ENCODE data around the gene LARP4.
"Not testable (repeated sequence)": the region's sequence is repeated elsewhere in the genome, so short reads cannot be mapped to it uniquely, and the experiment has no call there.

LARP4 gene

GRCh38 chr12:50498119-50498518 lies 97.4 kb downstream of the LARP4 start:
- not testable (repeated sequence) for DNase-seq

GRCh38 chr12:50504798-50505674 lies 104.4 kb downstream of the LARP4 start, which contains the start of gene DIP2B:
Gene DIP2B (plus strand): TSS chr12:50504985. CDS start chr12:50505141, 156 bp downstream.
- peak; percentile 96 for DNase-seq

GRCh38 chr12:50505675-50506530 lies 105.2 kb downstream of the LARP4 start:
- DNase-seq: peak; percentile 53

GRCh38 chr12:50506753-50507473 lies 106.2 kb downstream of the LARP4 start:
- DNase-seq: no peak

GRCh38 chr12:50507474-50507838 lies 106.8 kb downstream of the LARP4 start:
- DNase-seq: no peak

- DNase-seq: no peak
These were observed 107.2 kb downstream of the LARP4 start for GRCh38 chr12:50507930-50508329.

- DNase-seq: no peak
These were observed 107.7 kb downstream of the LARP4 start for GRCh38 chr12:50508414-50508813.

- no peak for DNase-seq
These were observed 108.4 kb downstream of the LARP4 start for GRCh38 chr12:50508970-50509663.

- no peak for DNase-seq
These were observed 114.0 kb downstream of the LARP4 start for GRCh38 chr12:50514526-50515276.

GRCh38 chr12:50515587-50515986 lies 114.9 kb downstream of the LARP4 start:
- no peak for DNase-seq

GRCh38 chr12:50517421-50518048 lies 116.8 kb downstream of the LARP4 start:
- no peak for DNase-seq

- no peak for DNase-seq
These were observed 117.4 kb downstream of the LARP4 start for GRCh38 chr12:50518090-50518489.

- DNase-seq: no peak
These were observed 118.7 kb downstream of the LARP4 start for GRCh38 chr12:50519353-50519752.

- no peak for DNase-seq
These were observed 119.9 kb downstream of the LARP4 start for GRCh38 chr12:50520416-50521207.

- DNase-seq: not testable (repeated sequence)
These were observed 121.1 kb downstream of the LARP4 start for GRCh38 chr12:50521781-50522180.

GRCh38 chr12:50523772-50524171 lies 123.1 kb downstream of the LARP4 start:
- no peak for DNase-seq

GRCh38 chr12:50524621-50525020 lies 123.9 kb downstream of the LARP4 start:
- no peak for DNase-seq

- no peak for DNase-seq
These were observed 124.7 kb downstream of the LARP4 start for GRCh38 chr12:50525422-50525821.

GRCh38 chr12:50527359-50527726 lies 126.7 kb downstream of the LARP4 start:
- no peak for DNase-seq

GRCh38 chr12:50528800-50529199 lies 128.1 kb downstream of the LARP4 start:
- DNase-seq: no peak
